Ishikawa (cell line): Measurements from ENCODE around the gene URB1.

Source experiments
- CEBPB ChIP-seq: IDR thresholded peaks from 2 replicates; pipeline ENCODE4 v1.6.1; 2012
- CREB1 ChIP-seq: IDR thresholded peaks from 2 replicates; pipeline ENCODE4 v1.6.1; 2012; ENCODE audit warnings: low read depth
- EGR1 ChIP-seq: IDR thresholded peaks from 2 replicates; pipeline ENCODE4 v1.6.1; 2012
- EP300 ChIP-seq: IDR thresholded peaks from 2 replicates; pipeline ENCODE4 v1.6.1; 2012; ENCODE audit warnings: borderline replicate concordance
- FOXM1 ChIP-seq: IDR thresholded peaks from 2 replicates; pipeline ENCODE4 v1.6.1; 2012; ENCODE audit warnings: low read depth, borderline replicate concordance
- NFIC ChIP-seq: IDR thresholded peaks from 2 replicates; pipeline ENCODE4 v1.6.1; 2012
- RAD21 ChIP-seq: IDR thresholded peaks from 2 replicates; pipeline ENCODE4 v1.6.1; 2012; ENCODE audit warnings: low read depth
- REST ChIP-seq: IDR thresholded peaks from 2 replicates; pipeline ENCODE4 v1.6.1; 2012; ENCODE audit warnings: low read depth, mild to moderate bottlenecking
- TAF1 ChIP-seq: IDR thresholded peaks from 2 replicates; pipeline ENCODE4 v1.6.1; 2012; ENCODE audit warnings: low read depth, mild to moderate bottlenecking
- TCF12 ChIP-seq: IDR thresholded peaks from 2 replicates; pipeline ENCODE4 v1.6.1; 2012; ENCODE audit warnings: low read depth
- TEAD4 ChIP-seq: IDR thresholded peaks from 2 replicates; pipeline ENCODE4 v1.6.1; 2012
- USF1 ChIP-seq: IDR thresholded peaks from 2 replicates; pipeline ENCODE4 v1.6.1; 2012
- YY1 ChIP-seq: IDR thresholded peaks from 2 replicates; pipeline ENCODE4 v1.6.1; 2012; ENCODE audit warnings: low read depth
- ZBTB7A ChIP-seq: IDR thresholded peaks from 2 replicates; pipeline ENCODE4 v1.6.1; 2012; ENCODE audit warnings: low read depth
- TF ChIP-seq, protein P1 (sequence below): IDR thresholded peaks from 2 replicates; pipeline ENCODE4 v1.6.1; 2012

The URB1 gene

GRCh38 chr21:32426066-32426465, 33.3 kb upstream of the URB1 start:
- TF ChIP-seq RAD21 (no peak), YY1 (no peak), CEBPB (no peak)

GRCh38 chr21:32425628-32426027, 32.8 kb upstream of the URB1 start:
- TF ChIP-seq REST (no peak), NFIC (no peak), EGR1 (no peak), CREB1 (no peak), RAD21 (no peak), ZBTB7A (no peak), YY1 (no peak), TCF12 (no peak), FOXM1 (no peak), CEBPB (no peak), TEAD4 (no peak), USF1 (no peak), EP300 (no peak), TAF1 (no peak)
- TF ChIP-seq, protein P1, sequence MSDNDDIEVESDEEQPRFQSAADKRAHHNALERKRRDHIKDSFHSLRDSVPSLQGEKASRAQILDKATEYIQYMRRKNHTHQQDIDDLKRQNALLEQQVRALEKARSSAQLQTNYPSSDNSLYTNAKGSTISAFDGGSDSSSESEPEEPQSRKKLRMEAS: no peak

DNA sequence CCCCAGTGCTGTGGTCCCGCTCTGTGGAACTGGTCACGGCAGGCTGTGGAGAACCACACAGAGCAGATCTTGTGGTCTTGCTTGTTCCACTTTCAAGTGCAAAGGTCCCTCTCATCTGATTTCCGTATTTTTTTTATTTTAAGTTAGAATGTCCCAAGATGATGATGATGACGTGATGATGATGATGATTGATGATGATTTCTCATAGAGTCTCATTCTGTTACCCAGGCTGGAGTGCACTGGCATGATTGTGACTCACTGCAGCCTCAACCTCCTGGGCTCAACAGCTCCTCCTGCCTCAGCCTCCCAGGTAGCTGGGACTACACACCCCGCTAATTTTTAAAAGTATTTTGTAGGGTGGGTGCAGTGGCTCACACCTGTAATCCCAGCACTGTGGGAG, 31.9 kb upstream of the URB1 start:
- TF ChIP-seq NFIC: no peak
- TF ChIP-seq, protein P1: no peak
- no peak for TF ChIP-seq FOXM1
- TF ChIP-seq TEAD4: no peak

GRCh38 chr21:32424191-32424535, 31.4 kb upstream of the URB1 start:
- TF ChIP-seq, protein P1: no peak
- TF ChIP-seq ZBTB7A: no peak
- no peak for TF ChIP-seq RAD21
- no peak for TF ChIP-seq NFIC
- no peak for TF ChIP-seq YY1
- TF ChIP-seq REST: no peak
- no peak for TF ChIP-seq EGR1
- TF ChIP-seq FOXM1: no peak
- no peak for TF ChIP-seq TEAD4
- TF ChIP-seq EP300: no peak
- TF ChIP-seq TCF12: no peak
- TF ChIP-seq USF1: no peak
- no peak for TF ChIP-seq TAF1
- TF ChIP-seq CEBPB: no peak
- no peak for TF ChIP-seq CREB1

GRCh38 chr21:32423320-32424190, 30.7 kb upstream of the URB1 start:
- TF ChIP-seq EGR1: no peak
- TF ChIP-seq RAD21: no peak
- no peak for TF ChIP-seq USF1
- no peak for TF ChIP-seq TCF12
- TF ChIP-seq TAF1: no peak
- no peak for TF ChIP-seq NFIC
- no peak for TF ChIP-seq REST
- no peak for TF ChIP-seq YY1
- TF ChIP-seq ZBTB7A: no peak
- TF ChIP-seq, protein P1: no peak
- TF ChIP-seq EP300: no peak
- no peak for TF ChIP-seq FOXM1
- TF ChIP-seq CEBPB: no peak
